H1 (cell line): ENCODE measurements around the gene CMIP.

Source experiments
- ATF2 ChIP-seq: IDR thresholded peaks from 2 replicates; pipeline ENCODE4 v1.6.1; 2012; ENCODE audit warnings: low read length, inconsistent platforms
- BRCA1 ChIP-seq: IDR thresholded peaks from 2 replicates; pipeline ENCODE4 v1.6.1; 2012; ENCODE audit warnings: low read depth, low read length, improper control_type of control experiment
- CBX5 ChIP-seq: fragments of 300-800, 300-1000 bp; sonication (generic); IDR thresholded peaks from 2 replicates; pipeline ENCODE4 v1.7.1; 2016; ENCODE audit warnings: antibody characterized with exemption, low read length, low read depth
- CEBPB ChIP-seq: IDR thresholded peaks from 2 replicates; pipeline ENCODE4 v1.6.1; 2012; ENCODE audit warnings: low read depth, low read length
- CREB1 ChIP-seq: IDR thresholded peaks from 2 replicates; pipeline ENCODE4 v1.6.1; 2012; ENCODE audit warnings: inconsistent platforms
- CTCF ChIP-seq, 3 experiments: IDR thresholded peaks; 1 replicate in 2 of 3; 2 replicates in 1 of 3; pipeline versions ENCODE4 v1.5.1 to v1.6.1; 2011; ENCODE audit warnings: low read length in 3 of 3, mild to moderate bottlenecking in 3 of 3, inconsistent platforms in 2 of 3, low read depth in 1 of 3, moderate library complexity in 1 of 3; ENCODE audit not compliant: insufficient read depth in 1 of 3; ENCODE audit errors: control extremely low read depth in 1 of 3
- EP300 ChIP-seq, 2 experiments: IDR thresholded peaks; 1 replicate in 1 of 2; 2 replicates in 1 of 2; pipeline ENCODE4 v1.6.1; 2011 to 2012; ENCODE audit warnings: low read depth in 2 of 2, low read length in 2 of 2, mild to moderate bottlenecking in 2 of 2, borderline replicate concordance in 1 of 2, inconsistent platforms in 1 of 2, moderate library complexity in 1 of 2
- EZH2 ChIP-seq: fragments of 200-600 bp; sonication (generic); IDR thresholded peaks from 2 replicates; pipeline ENCODE4 v1.7.1; 2012; ENCODE audit warnings: low read depth, mild to moderate bottlenecking, moderate library complexity, low read length, inconsistent platforms; ENCODE audit not compliant: severe bottlenecking
- NRF1 ChIP-seq: IDR thresholded peaks from 2 replicates; pipeline ENCODE4 v1.6.1; 2011; ENCODE audit warnings: mild to moderate bottlenecking, low read depth, low read length, improper control_type of control experiment
- POLR2AphosphoS5 ChIP-seq: IDR thresholded peaks from 2 replicates; pipeline ENCODE4 v1.6.1; 2011; ENCODE audit warnings: low read depth, low read length
- TAF1 ChIP-seq: IDR thresholded peaks from 2 replicates; pipeline ENCODE4 v1.6.1; 2011; ENCODE audit warnings: mild to moderate bottlenecking, low read depth, low read length
- ZNF274 ChIP-seq: IDR thresholded peaks from 2 replicates; pipeline ENCODE4 v1.7.0; 2012; ENCODE audit warnings: low read length, borderline replicate concordance; ENCODE audit errors: extremely low read depth
- TF ChIP-seq, protein P1 (sequence below): IDR thresholded peaks from 2 replicates; pipeline ENCODE4 v1.6.1; 2012; ENCODE audit warnings: inconsistent platforms
- TF ChIP-seq, protein P2 (sequence below): IDR thresholded peaks from 2 replicates; pipeline ENCODE4 v1.6.1; 2011; ENCODE audit warnings: low read length, improper control_type of control experiment

- TF ChIP-seq, protein P1, sequence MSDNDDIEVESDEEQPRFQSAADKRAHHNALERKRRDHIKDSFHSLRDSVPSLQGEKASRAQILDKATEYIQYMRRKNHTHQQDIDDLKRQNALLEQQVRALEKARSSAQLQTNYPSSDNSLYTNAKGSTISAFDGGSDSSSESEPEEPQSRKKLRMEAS = no peak
- TF ChIP-seq CEBPB (no peak), CTCF (IDR thresholded peaks at IDR 0.05; ENCODE audit: control extremely low read depth in 1 of 3, insufficient read depth in 1 of 3, low read depth in 1 of 3, low read length in 3 of 3) (no peak), EP300 (IDR thresholded peaks at IDR 0.05; ENCODE audit: borderline replicate concordance in 1 of 2, low read depth in 2 of 2, low read length in 2 of 2) (no peak), CBX5 (no peak), ZNF274 (no peak), ATF2 (no peak), TAF1 (no peak), CREB1 (no peak), EZH2 (no peak), BRCA1 (no peak), POLR2AphosphoS5 (no peak), NRF1 (no peak)
- TF ChIP-seq, protein P2, sequence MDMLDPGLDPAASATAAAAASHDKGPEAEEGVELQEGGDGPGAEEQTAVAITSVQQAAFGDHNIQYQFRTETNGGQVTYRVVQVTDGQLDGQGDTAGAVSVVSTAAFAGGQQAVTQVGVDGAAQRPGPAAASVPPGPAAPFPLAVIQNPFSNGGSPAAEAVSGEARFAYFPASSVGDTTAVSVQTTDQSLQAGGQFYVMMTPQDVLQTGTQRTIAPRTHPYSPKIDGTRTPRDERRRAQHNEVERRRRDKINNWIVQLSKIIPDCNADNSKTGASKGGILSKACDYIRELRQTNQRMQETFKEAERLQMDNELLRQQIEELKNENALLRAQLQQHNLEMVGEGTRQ = no peak
Measured at GRCh38 chr16:81659249-81659648, 214.6 kb downstream of the CMIP start.
